Trophoblast cell (in vitro differentiated cells and primary cell): ENCODE results near the gene ZFYVE1.

Experiments
- DNase-seq, 2 donors: peaks; one replicate each; pipeline ENCODE4 v3.0.0-alpha.2; 2016
- H2AFZ ChIP-seq: 2 replicates; pipeline ENCODE4 v1.6.1; 2013; ENCODE audit warnings: low read length, moderate library complexity, mild to moderate bottlenecking; ENCODE audit not compliant: insufficient read depth, poor library complexity
- H2AK5ac ChIP-seq: 2 replicates; pipeline ENCODE4 v1.6.1; 2013; ENCODE audit warnings: mild to moderate bottlenecking, low read length
- H2BK120ac ChIP-seq: 2 replicates; pipeline ENCODE4 v1.6.1; 2013; ENCODE audit warnings: low read length, mild to moderate bottlenecking, moderate library complexity; ENCODE audit not compliant: insufficient read depth, poor library complexity
- H2BK12ac ChIP-seq: 2 replicates; pipeline ENCODE4 v1.6.1; 2013; ENCODE audit warnings: mild to moderate bottlenecking, low read length, moderate library complexity
- H2BK5ac ChIP-seq: 2 replicates; pipeline ENCODE4 v1.6.1; 2013; ENCODE audit warnings: low read length, low read depth, moderate library complexity, mild to moderate bottlenecking; ENCODE audit not compliant: poor library complexity
- H3K14ac ChIP-seq: 2 replicates; pipeline ENCODE4 v1.6.1; 2013; ENCODE audit warnings: mild to moderate bottlenecking, low read length
- H3K18ac ChIP-seq: 2 replicates; pipeline ENCODE4 v1.6.1; 2013; ENCODE audit warnings: mild to moderate bottlenecking, low read length
- H3K23ac ChIP-seq: 2 replicates; pipeline ENCODE4 v1.6.1; 2013; ENCODE audit warnings: low read length
- H3K27ac ChIP-seq: 2 replicates; pipeline ENCODE4 v1.5.1; 2013; ENCODE audit warnings: low read depth, mild to moderate bottlenecking, inconsistent platforms, low read length, moderate library complexity
- H3K27me3 ChIP-seq: 2 replicates; pipeline ENCODE4 v1.6.1; 2013; ENCODE audit warnings: inconsistent platforms, mild to moderate bottlenecking, low read length, moderate library complexity; ENCODE audit not compliant: insufficient read depth
- H3K36me3 ChIP-seq, 2 experiments: 1 replicate in 1 of 2; 2 replicates in 1 of 2; pipeline ENCODE4 v1.6.1; 2013; ENCODE audit warnings: low read length in 2 of 2, mild to moderate bottlenecking in 2 of 2, moderate library complexity in 1 of 2; ENCODE audit not compliant: insufficient read depth in 2 of 2, control insufficient read depth in 1 of 2
- H3K4ac ChIP-seq: 2 replicates; pipeline ENCODE4 v1.6.1; 2013; ENCODE audit warnings: low read depth, mild to moderate bottlenecking, low read length, moderate library complexity
- H3K4me1 ChIP-seq, 2 experiments: 1 replicate in 1 of 2; 2 replicates in 1 of 2; pipeline ENCODE4 v1.6.1; 2013; ENCODE audit warnings: low read length in 2 of 2, mild to moderate bottlenecking in 2 of 2, moderate library complexity in 1 of 2; ENCODE audit not compliant: insufficient read depth in 2 of 2, control insufficient read depth in 1 of 2
- H3K4me2 ChIP-seq: 2 replicates; pipeline ENCODE4 v1.6.1; 2013; ENCODE audit warnings: inconsistent platforms, mild to moderate bottlenecking, low read length, moderate library complexity
- H3K4me3 ChIP-seq: 2 replicates; pipeline ENCODE4 v1.5.1; 2013; ENCODE audit warnings: mild to moderate bottlenecking, low read depth, low read length, inconsistent platforms
- H3K79me1 ChIP-seq: one replicate; pipeline ENCODE4 v1.6.1; 2013; ENCODE audit warnings: low read length
- H3K79me2 ChIP-seq: 2 replicates; pipeline ENCODE4 v1.6.1; 2013; ENCODE audit warnings: low read length, mild to moderate bottlenecking; ENCODE audit not compliant: control insufficient read depth, insufficient read depth, poor library complexity
- H3K9ac ChIP-seq: 2 replicates; pipeline ENCODE4 v1.6.1; 2013; ENCODE audit warnings: mild to moderate bottlenecking, low read length
- H3K9me3 ChIP-seq: 2 replicates; pipeline ENCODE4 v1.6.1; 2013; ENCODE audit warnings: low read depth, mild to moderate bottlenecking, control low read depth, inconsistent platforms, low read length; ENCODE audit not compliant: insufficient read depth
- H4K12ac ChIP-seq: 2 replicates; pipeline ENCODE4 v1.6.1; 2013; ENCODE audit warnings: low read depth, mild to moderate bottlenecking, low read length, moderate library complexity
- H4K8ac ChIP-seq: 2 replicates; pipeline ENCODE4 v1.6.1; 2013; ENCODE audit warnings: low read depth, mild to moderate bottlenecking, low read length, moderate library complexity
- H4K91ac ChIP-seq: one replicate; pipeline ENCODE4 v1.6.1; 2013; ENCODE audit warnings: low read depth, mild to moderate bottlenecking, low read length, moderate library complexity
- WGBS: extraction: QIAGEN DNeasy Blood & Tissue Kit; methylation state at CpG from one replicate; pipeline ENCODE4 v1.1.7; 2013; ENCODE audit warnings: missing lambda C conversion rate; ENCODE audit not compliant: insufficient read length, insufficient coverage; ENCODE audit errors: extremely low coverage; 5-methylcytosine and 5-hydroxymethylcytosine counted together

ZFYVE1 gene

DNA sequence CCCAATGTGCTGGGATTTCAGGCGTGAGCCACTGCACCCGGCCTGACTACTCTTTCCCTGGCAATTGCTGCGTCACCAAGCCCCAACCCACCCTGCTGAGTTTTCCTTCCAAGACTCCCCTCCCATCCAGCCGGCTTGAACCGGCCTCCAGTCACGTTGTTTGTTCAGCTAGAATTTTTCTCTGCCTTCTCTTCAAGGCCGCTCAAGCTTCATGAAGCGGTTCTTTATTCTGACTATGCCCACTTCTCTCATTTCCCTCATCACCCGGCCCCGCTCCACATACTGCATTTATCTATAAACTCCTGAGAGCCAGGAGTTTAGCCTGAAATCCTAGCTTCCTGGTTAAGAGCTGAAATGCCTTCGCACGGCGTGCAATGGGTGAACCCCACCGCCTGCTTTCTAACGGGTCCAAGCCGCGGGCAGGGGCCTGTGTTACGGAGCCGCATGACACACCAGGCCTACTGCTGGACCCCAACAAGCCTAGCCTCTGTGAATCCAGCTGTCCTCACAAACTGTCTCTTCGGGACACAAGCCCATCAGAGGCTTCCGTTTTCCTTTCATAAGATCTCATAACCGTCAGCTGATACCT, 101.6 kb downstream of the ZFYVE1 start:
- Histone ChIP-seq H3K79me1 (peaks cover 16% of the 10 kb centered on the region), H2BK5ac (no peak overlapping the region), H3K4me1 (peaks cover 8% of the 10 kb centered on the region in 2 experiments), H4K12ac (no peak overlapping the region), H2AK5ac (no peak overlapping the region), H3K4me2 (peak overlapping the region; percentile 83), H3K4me3 (no peak overlapping the region), H3K27ac (no peak overlapping the region), H3K14ac (no peak overlapping the region), H3K9ac (no peak overlapping the region), H4K91ac (peak overlapping the region; percentile 37), H2BK120ac (no peak overlapping the region), H3K36me3 (peaks cover 0 to 4% of the 10 kb centered on the region in 2 experiments), H3K23ac (no peak overlapping the region), H3K4ac (no peak overlapping the region), H2BK12ac (no peak overlapping the region), H3K79me2 (peaks cover 6% of the 10 kb centered on the region), H4K8ac (peak overlapping the region; percentile 67), H2AFZ (peak overlapping the region; percentile 68), H3K27me3 (no peaks in the 10 kb centered on the region), H3K9me3 (peaks cover 3% of the 10 kb centered on the region), H3K18ac (no peak overlapping the region)
- DNase-seq = no peak
- no CpG with 5 or more reads among the region's 22 CpGs for WGBS

DNA sequence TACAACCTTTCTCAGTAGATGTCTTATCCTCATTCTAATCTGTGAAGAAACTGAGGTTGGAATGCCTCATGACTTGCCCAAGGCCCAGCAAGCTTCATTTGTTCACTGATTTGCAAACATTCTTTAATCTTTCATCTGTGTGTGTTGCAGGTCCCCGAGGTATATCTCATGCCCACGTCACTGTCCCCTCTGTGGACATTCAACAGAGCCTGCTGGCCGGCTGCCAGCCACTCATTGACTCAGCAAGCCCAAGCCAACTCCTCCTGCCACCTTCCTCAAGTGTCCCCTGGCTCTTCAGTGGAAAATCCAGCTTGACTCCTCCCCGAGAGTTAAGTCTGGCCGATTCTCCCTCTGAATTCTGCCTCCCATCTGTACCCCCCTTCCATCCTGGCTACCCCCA, 102.6 kb downstream of the ZFYVE1 start:
- H3K9ac ChIP-seq = no peak overlapping the region
- peak overlapping the region; percentile 40 for H4K91ac ChIP-seq
- peaks cover 3% of the 10 kb centered on the region for H3K9me3 ChIP-seq
- peaks cover 8% of the 10 kb centered on the region in 2 experiments for H3K4me1 ChIP-seq
- H2AK5ac ChIP-seq = no peak overlapping the region
- no peak overlapping the region for H3K4me3 ChIP-seq
- H3K27me3 ChIP-seq = no peaks in the 10 kb centered on the region
- no peak overlapping the region for H3K18ac ChIP-seq
- no peak overlapping the region for H3K27ac ChIP-seq
- DNase-seq = peak; percentile 90 to 96
- peak overlapping the region; percentile 15 for H3K4ac ChIP-seq
- H4K12ac ChIP-seq = no peak overlapping the region
- no peaks in the 10 kb centered on the region for H3K36me3 ChIP-seq
- H2AFZ ChIP-seq = no peak overlapping the region
- H3K14ac ChIP-seq = peak overlapping the region; percentile 26
- H3K79me1 ChIP-seq = peaks cover 16% of the 10 kb centered on the region
- H3K4me2 ChIP-seq = no peak overlapping the region
- peaks cover 6% of the 10 kb centered on the region for H3K79me2 ChIP-seq
- H2BK5ac ChIP-seq = peak overlapping the region; percentile 49
- H2BK12ac ChIP-seq = peak overlapping the region; percentile 52
- H4K8ac ChIP-seq = peak overlapping the region; percentile 57
- H3K23ac ChIP-seq = no peak overlapping the region
- no peak overlapping the region for H2BK120ac ChIP-seq
- no CpG with 5 or more reads among the region's 5 CpGs for WGBS

DNA sequence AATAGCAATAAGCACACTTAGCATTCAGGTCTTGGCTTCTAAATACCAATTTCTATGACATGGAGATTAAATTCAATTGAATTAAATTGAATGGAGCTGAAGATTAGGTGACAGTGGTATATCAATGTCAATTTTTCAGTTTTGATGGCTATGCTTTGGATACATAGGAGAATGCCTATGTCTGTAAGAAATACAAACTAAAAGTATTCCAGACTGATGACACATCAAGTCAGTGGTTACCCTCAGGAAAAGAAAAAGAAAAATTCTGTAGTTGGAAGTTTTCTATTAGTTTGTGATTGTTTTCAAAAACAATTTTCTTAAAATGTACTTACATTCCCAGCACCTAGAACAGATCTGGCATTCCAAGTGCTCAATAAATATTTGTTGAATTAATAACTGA, 105.5 kb downstream of the ZFYVE1 start:
- Histone ChIP-seq H3K4me2 (no peak overlapping the region), H3K79me2 (peaks cover 2% of the 10 kb centered on the region), H4K8ac (no peak overlapping the region), H3K27ac (no peak overlapping the region), H3K14ac (no peak overlapping the region), H3K18ac (no peak overlapping the region), H3K9me3 (no peaks in the 10 kb centered on the region), H2BK12ac (no peak overlapping the region), H3K4me1 (peaks cover 6% of the 10 kb centered on the region in 2 experiments), H4K91ac (no peak overlapping the region), H3K27me3 (no peaks in the 10 kb centered on the region), H3K4ac (no peak overlapping the region), H3K9ac (no peak overlapping the region), H3K79me1 (peaks cover 9% of the 10 kb centered on the region), H3K36me3 (no peaks in the 10 kb centered on the region), H2BK5ac (no peak overlapping the region), H2AFZ (no peak overlapping the region), H2AK5ac (no peak overlapping the region), H2BK120ac (no peak overlapping the region), H3K23ac (no peak overlapping the region), H4K12ac (no peak overlapping the region), H3K4me3 (no peak overlapping the region)
- no peak for DNase-seq

DNA sequence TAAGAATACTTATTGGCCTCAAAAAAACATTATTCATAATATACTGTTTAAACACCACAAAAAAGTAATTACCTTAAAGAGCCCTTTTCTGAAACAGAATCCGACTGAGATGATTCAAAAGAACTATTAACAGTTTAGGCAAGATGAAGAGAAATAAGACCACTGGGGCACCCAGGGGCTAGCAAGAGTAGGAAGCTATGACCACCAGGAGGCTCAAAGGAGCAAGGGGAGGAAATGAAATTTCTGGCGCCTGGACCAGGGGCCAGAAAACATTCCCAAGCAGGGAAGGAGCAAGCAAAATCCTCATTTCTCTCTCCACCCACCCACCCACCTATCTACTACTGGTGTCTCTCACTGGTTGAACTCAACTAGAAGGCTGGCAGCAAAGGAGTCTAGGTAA, 106.9 kb downstream of the ZFYVE1 start:
- Histone ChIP-seq H4K8ac (no peak overlapping the region), H2BK12ac (no peak overlapping the region), H3K18ac (no peak overlapping the region), H3K79me1 (peaks cover 3% of the 10 kb centered on the region), H2BK120ac (no peak overlapping the region), H2AFZ (no peak overlapping the region), H2AK5ac (no peak overlapping the region), H3K4me3 (no peak overlapping the region), H3K4me1 (peaks cover 0 to 3% of the 10 kb centered on the region in 2 experiments), H2BK5ac (no peak overlapping the region), H3K9ac (no peak overlapping the region), H3K36me3 (no peaks in the 10 kb centered on the region), H3K79me2 (no peaks in the 10 kb centered on the region), H3K27me3 (no peaks in the 10 kb centered on the region), H4K12ac (no peak overlapping the region), H3K4ac (no peak overlapping the region), H3K23ac (no peak overlapping the region), H3K9me3 (no peaks in the 10 kb centered on the region), H3K14ac (no peak overlapping the region), H3K27ac (no peak overlapping the region), H4K91ac (no peak overlapping the region), H3K4me2 (no peak overlapping the region)
- DNase-seq = no peak
- no CpG with 5 or more reads among the region's 2 CpGs for WGBS
